HCT116 (cell line): Measurements from ENCODE around the gene CAMK1D. TPM values are rescaled to one million over a fixed set of nuclear protein-coding genes. Genes with fewer than 3 reads are reported as not detected.

Source experiments
- ATAC-seq: fragments of 200-7000 bp; cut with Tn5 transposase; 2 replicates; pipeline ENCODE4 v1.9.1; 2020; ENCODE audit warnings: mild to moderate bottlenecking, moderate library complexity
- BruUV-seq: library from RNA; stranded (reverse); fragments of 400-500 nt; replicated peaks from 2 replicates; lab custom pipeline; 2021; lab: Mats Ljungman, UMichigan
- CTCF ChIA-PET: fragments of 300-600 bp; sonication (Branson Sonifier 250); formaldehyde crosslinking; loops from one replicate; lab custom pipeline; 2021; ENCODE audit warnings: antibody characterized with exemption; lab: Charles Lee
- POLR2A ChIA-PET: fragments of 300-600, 350-600 bp; sonication (Branson Sonifier 250); formaldehyde crosslinking; loops from one replicate; lab custom pipeline; 2021; ENCODE audit warnings: antibody characterized with exemption; lab: Charles Lee
- RAD21 ChIA-PET, 2 experiments: fragments of 300-600 bp; sonication (Branson Sonifier 250); formaldehyde crosslinking; loops; one replicate each; lab custom pipeline; 2023; ENCODE audit warnings: low total read pairs in 2 of 2; ENCODE audit not compliant: uncharacterized antibody in 2 of 2, unreplicated experiment in 2 of 2, low non-redundant PET in 1 of 2; lab: Charles Lee
- DNase-seq: peaks from one replicate; pipeline ENCODE4 v3.0.0-alpha.2; 2010; ENCODE audit warnings: low read depth, low spot score
- H2AFZ ChIP-seq: fragments of 200-600 bp; shearing (Covaris generic), sonication (generic); 2 replicates; pipeline ENCODE4 v1.6.1; 2017; ENCODE audit warnings: low read depth, mixed run types, mixed read lengths, antibody characterized with exemption, low read length; ENCODE audit not compliant: poor library complexity, severe bottlenecking
- H3K27ac ChIP-seq: 2 replicates; pipeline ENCODE4 v1.5.1; 2012; ENCODE audit warnings: low read depth, low read length
- H3K27me3 ChIP-seq: fragments of 200-600 bp; sonication (generic); 2 replicates; pipeline ENCODE4 v1.6.1; 2016; ENCODE audit warnings: mixed run types, low read length, mixed read lengths; ENCODE audit not compliant: insufficient read depth
- H3K36me3 ChIP-seq, 2 experiments: fragments of 200-500 bp in 1 of 2; fragments of 200-600 bp in 1 of 2; sonication (Bioruptor generic) in 1 of 2; sonication (generic) in 1 of 2; 2 replicates each; pipeline versions ENCODE4 v1.5.1 to v1.6.1; 2014 to 2016; ENCODE audit warnings: low read length in 2 of 2, inconsistent platforms in 1 of 2, mixed read lengths in 1 of 2, mixed run types in 1 of 2; ENCODE audit not compliant: insufficient read depth in 2 of 2, control insufficient read depth in 1 of 2
- H3K4me1 ChIP-seq, 2 experiments: fragments of 200-600 bp in 1 of 2; sonication (generic) in 1 of 2; 2 replicates each; pipeline versions ENCODE4 v1.5.1 to v1.6.1; 2012 to 2017; ENCODE audit warnings: low read length in 2 of 2, inconsistent platforms in 1 of 2, mild to moderate bottlenecking in 1 of 2, mixed read lengths in 1 of 2, mixed run types in 1 of 2, moderate library complexity in 1 of 2; ENCODE audit not compliant: insufficient read depth in 2 of 2, control insufficient read depth in 1 of 2
- H3K4me2 ChIP-seq: fragments of 200-600 bp; sonication (generic); 2 replicates; pipeline ENCODE4 v1.6.1; 2017; ENCODE audit warnings: mixed run types, low read length, mixed read lengths
- H3K4me3 ChIP-seq, 2 experiments: fragments of 200-600 bp in 1 of 2; sonication (generic) in 1 of 2; replicated peaks in 1 of 2; 2 replicates each; pipeline ENCODE4 v1.5.1; 2011 to 2016; ENCODE audit warnings: low read length in 2 of 2, control low read depth in 1 of 2, low read depth in 1 of 2, mild to moderate bottlenecking in 1 of 2, mixed read lengths in 1 of 2, mixed run types in 1 of 2
- H3K79me2 ChIP-seq: fragments of 200-600 bp; sonication (generic); 2 replicates; pipeline ENCODE4 v1.6.1; 2017; ENCODE audit warnings: mild to moderate bottlenecking, mixed run types, low read length, moderate library complexity, mixed read lengths; ENCODE audit not compliant: insufficient read depth
- H3K9ac ChIP-seq: fragments of 200-600 bp; sonication (generic); 2 replicates; pipeline ENCODE4 v1.6.1; 2016; ENCODE audit warnings: low read length, mixed read lengths
- H3K9me2 ChIP-seq: fragments of 200-600 bp; sonication (generic), shearing (Covaris generic); 2 replicates; pipeline ENCODE4 v1.6.1; 2017; ENCODE audit warnings: mixed run types, mild to moderate bottlenecking, moderate library complexity; ENCODE audit not compliant: insufficient read depth
- H3K9me3 ChIP-seq, 2 experiments: fragments of 200-500 bp in 1 of 2; fragments of 200-600 bp in 1 of 2; sonication (Bioruptor generic) in 1 of 2; sonication (generic) in 1 of 2; 2 replicates each; pipeline ENCODE4 v1.6.1; 2014 to 2017; ENCODE audit warnings: low read length in 2 of 2, mixed read lengths in 2 of 2, inconsistent platforms in 1 of 2, low read depth in 1 of 2, mild to moderate bottlenecking in 1 of 2, mixed run types in 1 of 2, moderate library complexity in 1 of 2; ENCODE audit not compliant: control insufficient read depth in 1 of 2, insufficient read depth in 1 of 2
- H4K20me1 ChIP-seq: fragments of 200-600 bp; sonication (generic), shearing (Covaris generic); 2 replicates; pipeline ENCODE4 v1.6.1; 2017; ENCODE audit warnings: mixed run types, mild to moderate bottlenecking, moderate library complexity; ENCODE audit not compliant: insufficient read depth
- EGR1 ChIP-seq: IDR thresholded peaks from 2 replicates; pipeline ENCODE4 v1.6.1; 2012; ENCODE audit warnings: low read depth
- ELF1 ChIP-seq: IDR thresholded peaks from 2 replicates; pipeline ENCODE4 v1.6.1; 2012; ENCODE audit warnings: low read depth, borderline replicate concordance
- EZH2phosphoT487 ChIP-seq: fragments of 200-600 bp; IDR thresholded peaks from 2 replicates; pipeline ENCODE4 v1.6.1; 2018; ENCODE audit warnings: antibody characterized with exemption, borderline replicate concordance
- FOSL1 ChIP-seq: IDR thresholded peaks from 2 replicates; pipeline ENCODE4 v1.6.1; 2012; ENCODE audit warnings: low read depth
- JUND ChIP-seq: IDR thresholded peaks from 2 replicates; pipeline ENCODE4 v1.6.1; 2012
- POLR2A ChIP-seq: IDR thresholded peaks from 2 replicates; pipeline ENCODE4 v1.7.0; 2011; ENCODE audit warnings: borderline replicate concordance; ENCODE audit not compliant: insufficient read depth, insufficient read length; ENCODE audit errors: extremely low read depth
- POLR2AphosphoS5 ChIP-seq: IDR thresholded peaks from 2 replicates; pipeline ENCODE4 v1.6.1; 2011; ENCODE audit warnings: mild to moderate bottlenecking, low read depth, low read length, moderate library complexity
- REST ChIP-seq: IDR thresholded peaks from 2 replicates; pipeline ENCODE4 v1.6.1; 2012; ENCODE audit warnings: low read depth
- SP1 ChIP-seq: IDR thresholded peaks from 2 replicates; pipeline ENCODE4 v1.6.1; 2012; ENCODE audit warnings: low read depth
- SRF ChIP-seq: IDR thresholded peaks from 2 replicates; pipeline ENCODE4 v1.6.1; 2012; ENCODE audit warnings: low read depth
- intact Hi-C: fragments of 100-400 bp; cut with micrococcal nuclease; formaldehyde crosslinking; loops from 2 replicates; pipeline ENCODE4 v1.10.0; 2022
- total RNA-seq: library from RNA; stranded (reverse); gene quantifications from one replicate; pipeline ENCODE4 v1.2.1, GENCODE V29; 2021; ENCODE audit not compliant: unreplicated experiment

CAMK1D gene
- total RNA-seq, 1 experiment from 2014 or later: 9.6 TPM

DNA sequence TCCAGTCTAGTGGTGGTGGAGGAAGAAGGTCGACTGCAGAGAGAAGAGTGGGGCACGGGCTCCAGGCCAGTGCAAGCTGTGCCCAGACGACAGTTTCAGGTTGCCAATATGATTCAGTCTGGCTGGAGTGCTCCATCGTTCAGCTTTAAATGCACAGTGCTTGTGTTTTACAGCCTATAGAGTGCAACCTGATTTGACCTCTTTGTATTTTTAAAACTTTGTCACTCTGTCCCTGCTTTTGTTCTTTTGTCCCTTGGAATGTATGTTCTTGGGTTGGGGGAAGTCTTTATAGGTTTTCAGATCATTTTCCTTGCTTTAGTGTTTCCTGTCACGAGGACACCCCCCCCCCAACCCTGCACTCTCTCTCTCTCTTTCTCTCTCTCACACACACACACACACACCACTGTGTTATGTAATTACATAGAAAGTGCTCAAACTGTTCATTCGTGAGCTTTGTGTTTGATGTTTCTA lies 198.0 kb downstream of the CAMK1D start:
- Histone ChIP-seq H4K20me1 (no peaks in the 10 kb centered on the region), H3K9me3 (no peaks in the 10 kb centered on the region), H3K9ac (no peak overlapping the region), H2AFZ (no peak overlapping the region), H3K27ac (no peak overlapping the region), H3K4me1 (no peaks in the 10 kb centered on the region), H3K27me3 (no peaks in the 10 kb centered on the region), H3K79me2 (no peaks in the 10 kb centered on the region), H3K4me3 (no peak overlapping the region), H3K9me2 (no peaks in the 10 kb centered on the region), H3K4me2 (no peak overlapping the region), H3K36me3 (no peaks in the 10 kb centered on the region)
- ChIA-PET CTCF (no interaction called here), RAD21 (no interaction called here), POLR2A (no interaction called here)
- intact Hi-C loops: no loop called here
- TF ChIP-seq POLR2A (no peak), REST (no peak), EZH2phosphoT487 (no peak), SRF (no peak), POLR2AphosphoS5 (no peak), JUND (no peak), ELF1 (no peak), SP1 (no peak), EGR1 (no peak), FOSL1 (no peak)
- DNase-seq: no peak
- BruUV-seq: no TSS peak
- ATAC-seq: no peak
